GM21367 (cell line): Measurements from ENCODE around the gene CR2.
A peak's percentile ranks its signal among the peaks of the same experiment; 100 is the strongest.
"Not testable (repeated sequence)": the region's sequence is repeated elsewhere in the genome, so short reads cannot be mapped to it uniquely, and the experiment has no call there.

Source experiments
- ATAC-seq: cut with Tn5 transposase; IDR thresholded peaks from one replicate; pipeline ENCODE4 v1.9.1; 2021; ENCODE audit not compliant: unreplicated experiment

The CR2 gene

GRCh38 chr1:207454046-207454964, at the start of gene CR2:
CR2 (plus strand) TSS chr1:207454328; CDS start chr1:207454419, 91 bp downstream.
- ATAC-seq: peak; percentile 75

- peak; percentile 58 for ATAC-seq
Observed at GRCh38 chr1:207404849-207405525, 49.1 kb upstream of the CR2 start.

- ATAC-seq: no peak
Observed at GRCh38 chr1:207405814-207406213, 48.3 kb upstream of the CR2 start.

- no peak for ATAC-seq
Observed at GRCh38 chr1:207407655-207408260, 46.4 kb upstream of the CR2 start.

- ATAC-seq: no peak
Observed at GRCh38 chr1:207412845-207413244, 41.3 kb upstream of the CR2 start.

- ATAC-seq: peak; percentile 86
Observed at GRCh38 chr1:207414606-207415108, 39.5 kb upstream of the CR2 start.

- ATAC-seq: no peak
Observed at GRCh38 chr1:207417076-207417475, 37.1 kb upstream of the CR2 start.

- no peak for ATAC-seq
Observed at GRCh38 chr1:207418351-207418750, 35.8 kb upstream of the CR2 start.

GRCh38 chr1:207420109-207420508, 34.0 kb upstream of the CR2 start:
- no peak for ATAC-seq

- ATAC-seq: no peak
Observed at GRCh38 chr1:207421078-207421477, 33.0 kb upstream of the CR2 start.

GRCh38 chr1:207423560-207424292, 30.4 kb upstream of the CR2 start:
- ATAC-seq: no peak

GRCh38 chr1:207424570-207425131, 29.5 kb upstream of the CR2 start:
- ATAC-seq: no peak

GRCh38 chr1:207427832-207428585, 26.1 kb upstream of the CR2 start:
- ATAC-seq: no peak

- no peak for ATAC-seq
Observed at GRCh38 chr1:207428783-207429182, 25.3 kb upstream of the CR2 start.

- ATAC-seq: peak; percentile 41
Observed at GRCh38 chr1:207429963-207430362, 24.2 kb upstream of the CR2 start.

GRCh38 chr1:207430602-207431001, 23.5 kb upstream of the CR2 start:
- no peak for ATAC-seq

GRCh38 chr1:207431508-207431907, 22.6 kb upstream of the CR2 start:
- ATAC-seq: no peak

- ATAC-seq: no peak
Observed at GRCh38 chr1:207433435-207433834, 20.7 kb upstream of the CR2 start.

GRCh38 chr1:207436746-207437145, 17.4 kb upstream of the CR2 start:
- not testable (repeated sequence) for ATAC-seq

- no peak for ATAC-seq
Observed at GRCh38 chr1:207440626-207441025, 13.5 kb upstream of the CR2 start.
